Subcutaneous adipose tissue (tissue), 4 donors: Measurements from ENCODE around the gene USP19. TPM values are rescaled to one million over a fixed set of nuclear protein-coding genes. Genes with fewer than 3 reads are reported as not detected.

Experiments
- total RNA-seq, 4 donors: library from RNA; depleted of rRNA; stranded (reverse); fragments of >200 nt; gene quantifications; one replicate each; pipeline ENCODE4 v1.1.0, GENCODE V29; 2016
- TF ChIP-seq, protein P1 (sequence below): fragments of 450-650 bp; IDR thresholded peaks from one replicate; pipeline ENCODE4 v1.5.1; 2016; ENCODE audit warnings: low read depth, mild to moderate bottlenecking, control low read depth, antibody characterized with exemption, moderate library complexity

Gene USP19
- total RNA-seq, 4 donors from 2014 or later, result 26.4 to 73.8 (median 52.3) TPM

DNA sequence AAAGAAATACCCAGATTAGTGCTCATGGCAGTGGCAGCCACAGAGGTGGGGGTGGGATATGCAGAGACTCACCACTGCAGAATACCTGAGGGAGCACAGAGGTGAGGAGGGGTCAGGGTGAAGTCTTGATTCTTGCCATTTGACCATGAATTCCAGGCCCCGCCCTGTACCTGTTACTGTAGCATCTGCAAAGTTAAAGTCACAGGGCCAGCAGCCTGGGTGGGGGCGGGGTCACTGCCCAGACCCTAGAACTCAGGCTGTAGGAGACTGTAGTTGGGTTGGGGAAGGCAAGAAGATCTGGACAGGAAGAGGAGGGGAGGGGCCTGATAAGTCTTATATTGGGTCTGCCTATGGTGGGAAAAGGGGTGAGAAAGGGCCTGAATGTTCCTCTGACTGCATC, 31.0 kb upstream of the USP19 start:
- TF ChIP-seq, protein P1, sequence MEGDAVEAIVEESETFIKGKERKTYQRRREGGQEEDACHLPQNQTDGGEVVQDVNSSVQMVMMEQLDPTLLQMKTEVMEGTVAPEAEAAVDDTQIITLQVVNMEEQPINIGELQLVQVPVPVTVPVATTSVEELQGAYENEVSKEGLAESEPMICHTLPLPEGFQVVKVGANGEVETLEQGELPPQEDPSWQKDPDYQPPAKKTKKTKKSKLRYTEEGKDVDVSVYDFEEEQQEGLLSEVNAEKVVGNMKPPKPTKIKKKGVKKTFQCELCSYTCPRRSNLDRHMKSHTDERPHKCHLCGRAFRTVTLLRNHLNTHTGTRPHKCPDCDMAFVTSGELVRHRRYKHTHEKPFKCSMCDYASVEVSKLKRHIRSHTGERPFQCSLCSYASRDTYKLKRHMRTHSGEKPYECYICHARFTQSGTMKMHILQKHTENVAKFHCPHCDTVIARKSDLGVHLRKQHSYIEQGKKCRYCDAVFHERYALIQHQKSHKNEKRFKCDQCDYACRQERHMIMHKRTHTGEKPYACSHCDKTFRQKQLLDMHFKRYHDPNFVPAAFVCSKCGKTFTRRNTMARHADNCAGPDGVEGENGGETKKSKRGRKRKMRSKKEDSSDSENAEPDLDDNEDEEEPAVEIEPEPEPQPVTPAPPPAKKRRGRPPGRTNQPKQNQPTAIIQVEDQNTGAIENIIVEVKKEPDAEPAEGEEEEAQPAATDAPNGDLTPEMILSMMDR, result no peak

DNA sequence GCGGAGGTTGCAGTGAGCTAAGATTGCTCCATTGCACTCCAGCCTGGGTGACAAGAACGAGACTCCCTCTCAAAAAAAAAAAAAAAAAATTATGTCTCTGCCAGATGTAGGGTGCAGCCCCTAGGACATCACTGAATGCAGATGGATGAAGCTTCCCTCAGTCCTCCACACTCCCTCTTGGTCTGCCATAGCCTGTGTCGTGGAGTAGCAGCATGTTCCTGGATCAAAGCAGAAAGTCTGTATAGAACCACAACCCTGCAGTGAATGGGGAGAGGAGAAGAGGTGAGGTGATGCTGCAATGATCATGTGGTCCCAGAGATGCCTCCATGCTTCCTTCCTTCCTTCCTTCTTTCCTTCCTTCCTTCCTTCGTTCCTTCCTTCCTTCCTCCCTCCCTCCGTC, 27.5 kb upstream of the USP19 start:
- TF ChIP-seq, protein P1, result no peak

DNA sequence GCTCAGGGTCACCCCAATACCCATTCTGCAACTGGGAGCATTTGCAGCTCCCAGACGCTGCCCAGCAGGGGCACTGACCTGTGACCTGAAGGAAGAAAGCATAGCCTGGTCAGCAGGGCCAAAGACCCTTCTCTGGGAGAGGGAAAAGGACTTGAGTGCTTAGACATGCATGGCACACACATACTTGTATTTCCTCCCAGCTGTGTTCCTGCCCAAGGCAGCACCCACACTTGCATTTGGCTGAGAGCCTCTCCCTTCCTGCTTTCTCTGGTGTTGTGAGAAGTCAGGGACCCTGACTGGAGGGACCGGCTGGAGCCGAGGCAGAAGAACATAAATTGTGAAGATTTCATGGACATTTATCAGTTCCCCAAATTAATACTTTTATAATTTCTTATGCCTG, 19.5 kb upstream of the USP19 start:
- TF ChIP-seq, protein P1, result no peak

- TF ChIP-seq, protein P1, result no peak
Observed at GRCh38 chr3:49135499-49135898, 14.9 kb upstream of the USP19 start.

GRCh38 chr3:49134471-49135265, 14.0 kb upstream of the USP19 start:
- TF ChIP-seq, protein P1, result no peak

- TF ChIP-seq, protein P1, result no peak
Observed at GRCh38 chr3:49133226-49133951, 12.8 kb upstream of the USP19 start.

DNA sequence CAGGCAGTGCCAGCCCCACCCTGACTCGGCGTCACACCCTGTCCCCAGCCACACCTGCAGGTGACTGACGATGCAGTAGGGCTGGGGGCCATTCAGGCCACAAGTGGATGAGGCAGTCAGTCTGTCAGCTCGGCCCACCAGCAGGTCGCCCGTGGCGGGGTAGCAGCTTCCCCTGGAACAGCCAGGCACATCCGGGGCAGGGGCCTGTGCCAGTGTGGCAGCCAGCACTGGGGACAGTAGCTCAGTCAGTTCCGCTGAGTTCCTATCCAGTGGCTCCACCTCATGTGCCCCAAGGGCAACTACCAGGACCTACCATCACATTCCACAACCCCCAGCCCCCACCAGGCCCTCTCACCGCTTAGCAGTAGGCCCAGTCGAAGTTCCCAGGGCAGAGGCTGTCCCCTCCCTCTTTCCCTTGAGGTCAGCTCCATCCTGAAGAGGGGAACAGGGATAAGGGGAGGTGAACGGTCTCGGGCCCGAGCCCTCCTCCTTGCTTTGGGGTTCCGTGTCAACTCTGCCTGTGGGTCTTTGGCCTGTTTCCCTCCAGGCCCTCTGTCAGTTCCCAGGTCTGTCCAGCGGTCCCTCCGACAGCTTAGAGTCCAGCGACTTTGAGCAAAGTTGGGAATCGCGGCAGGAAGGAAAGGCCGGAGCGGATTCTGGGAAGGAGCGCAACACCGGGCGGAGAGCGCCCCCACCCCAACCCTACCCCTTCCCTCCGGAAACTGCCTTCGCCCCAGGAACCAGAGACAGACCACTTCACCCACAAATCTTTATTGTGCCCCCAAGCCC, 12.0 kb upstream of the USP19 start, which contains the start of gene LAMB2:
TSS of gene LAMB2 (minus strand) at position 614 of the 789 bp plus-strand sequence. CDS start at position 431, 183 bp downstream.
- TF ChIP-seq, protein P1, result no peak
